ENCODE results near the gene POLL.

DNA sequence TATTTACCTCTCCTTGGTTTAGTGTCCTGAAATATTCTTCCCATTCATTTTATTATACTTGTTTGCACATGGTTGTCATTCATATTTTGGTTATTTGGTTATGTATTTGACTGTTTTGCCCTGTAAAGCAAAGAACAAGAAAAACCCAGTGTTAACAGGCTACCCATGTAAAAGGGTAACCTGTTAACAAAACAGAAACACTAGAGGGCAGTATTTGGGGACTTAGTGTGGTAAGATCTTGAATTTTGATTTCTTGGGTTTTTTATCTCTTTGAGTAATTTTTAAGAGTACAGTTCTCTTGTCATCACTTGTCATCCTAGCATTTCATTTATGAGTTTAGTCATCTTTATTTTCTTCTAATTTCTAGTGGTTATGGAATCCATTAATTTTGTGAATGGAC, 51.3 kb downstream of the POLL start:
- TF ChIP-seq, protein P1, sequence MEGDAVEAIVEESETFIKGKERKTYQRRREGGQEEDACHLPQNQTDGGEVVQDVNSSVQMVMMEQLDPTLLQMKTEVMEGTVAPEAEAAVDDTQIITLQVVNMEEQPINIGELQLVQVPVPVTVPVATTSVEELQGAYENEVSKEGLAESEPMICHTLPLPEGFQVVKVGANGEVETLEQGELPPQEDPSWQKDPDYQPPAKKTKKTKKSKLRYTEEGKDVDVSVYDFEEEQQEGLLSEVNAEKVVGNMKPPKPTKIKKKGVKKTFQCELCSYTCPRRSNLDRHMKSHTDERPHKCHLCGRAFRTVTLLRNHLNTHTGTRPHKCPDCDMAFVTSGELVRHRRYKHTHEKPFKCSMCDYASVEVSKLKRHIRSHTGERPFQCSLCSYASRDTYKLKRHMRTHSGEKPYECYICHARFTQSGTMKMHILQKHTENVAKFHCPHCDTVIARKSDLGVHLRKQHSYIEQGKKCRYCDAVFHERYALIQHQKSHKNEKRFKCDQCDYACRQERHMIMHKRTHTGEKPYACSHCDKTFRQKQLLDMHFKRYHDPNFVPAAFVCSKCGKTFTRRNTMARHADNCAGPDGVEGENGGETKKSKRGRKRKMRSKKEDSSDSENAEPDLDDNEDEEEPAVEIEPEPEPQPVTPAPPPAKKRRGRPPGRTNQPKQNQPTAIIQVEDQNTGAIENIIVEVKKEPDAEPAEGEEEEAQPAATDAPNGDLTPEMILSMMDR (IDR thresholded peaks at IDR 0.05; ENCODE audit: insufficient read depth, low read length): peak; percentile 12
- TF ChIP-seq, protein P2, sequence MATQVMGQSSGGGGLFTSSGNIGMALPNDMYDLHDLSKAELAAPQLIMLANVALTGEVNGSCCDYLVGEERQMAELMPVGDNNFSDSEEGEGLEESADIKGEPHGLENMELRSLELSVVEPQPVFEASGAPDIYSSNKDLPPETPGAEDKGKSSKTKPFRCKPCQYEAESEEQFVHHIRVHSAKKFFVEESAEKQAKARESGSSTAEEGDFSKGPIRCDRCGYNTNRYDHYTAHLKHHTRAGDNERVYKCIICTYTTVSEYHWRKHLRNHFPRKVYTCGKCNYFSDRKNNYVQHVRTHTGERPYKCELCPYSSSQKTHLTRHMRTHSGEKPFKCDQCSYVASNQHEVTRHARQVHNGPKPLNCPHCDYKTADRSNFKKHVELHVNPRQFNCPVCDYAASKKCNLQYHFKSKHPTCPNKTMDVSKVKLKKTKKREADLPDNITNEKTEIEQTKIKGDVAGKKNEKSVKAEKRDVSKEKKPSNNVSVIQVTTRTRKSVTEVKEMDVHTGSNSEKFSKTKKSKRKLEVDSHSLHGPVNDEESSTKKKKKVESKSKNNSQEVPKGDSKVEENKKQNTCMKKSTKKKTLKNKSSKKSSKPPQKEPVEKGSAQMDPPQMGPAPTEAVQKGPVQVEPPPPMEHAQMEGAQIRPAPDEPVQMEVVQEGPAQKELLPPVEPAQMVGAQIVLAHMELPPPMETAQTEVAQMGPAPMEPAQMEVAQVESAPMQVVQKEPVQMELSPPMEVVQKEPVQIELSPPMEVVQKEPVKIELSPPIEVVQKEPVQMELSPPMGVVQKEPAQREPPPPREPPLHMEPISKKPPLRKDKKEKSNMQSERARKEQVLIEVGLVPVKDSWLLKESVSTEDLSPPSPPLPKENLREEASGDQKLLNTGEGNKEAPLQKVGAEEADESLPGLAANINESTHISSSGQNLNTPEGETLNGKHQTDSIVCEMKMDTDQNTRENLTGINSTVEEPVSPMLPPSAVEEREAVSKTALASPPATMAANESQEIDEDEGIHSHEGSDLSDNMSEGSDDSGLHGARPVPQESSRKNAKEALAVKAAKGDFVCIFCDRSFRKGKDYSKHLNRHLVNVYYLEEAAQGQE (IDR thresholded peaks at IDR 0.05; ENCODE audit: insufficient replicate concordance, low read depth): no peak
- TF ChIP-seq GABPA (IDR thresholded peaks at IDR 0.05; ENCODE audit: low read depth): no peak
- TF ChIP-seq POLR2AphosphoS5 (IDR thresholded peaks at IDR 0.05; ENCODE audit: low read depth): no peak
- TF ChIP-seq SPI1 (IDR thresholded peaks at IDR 0.05; ENCODE audit: borderline replicate concordance, low read depth): no peak
